ENCODE measurements around the gene SFT2D2.

The SFT2D2 gene

DNA sequence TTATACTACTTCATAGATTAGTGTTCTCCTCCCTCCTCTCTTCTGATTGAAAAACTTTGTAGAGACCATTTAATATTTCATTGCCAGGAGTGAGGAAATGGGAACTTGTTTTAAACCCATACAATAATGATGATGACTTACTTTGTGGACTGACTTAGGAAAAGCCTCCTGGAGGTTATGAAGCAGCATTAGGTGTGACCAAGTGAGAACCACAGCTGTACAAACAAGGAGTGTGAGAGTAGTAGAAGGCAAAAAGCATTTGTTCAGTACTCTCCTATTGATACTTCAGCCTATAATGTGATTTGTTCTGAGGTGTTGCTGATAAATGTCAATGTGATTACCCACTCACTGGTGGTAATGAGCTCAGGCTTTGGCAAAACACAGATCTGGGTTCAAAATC is 38.6 kb upstream of the SFT2D2 start:
- Histone ChIP-seq H3K36me3 (ENCODE audit: insufficient read depth, low read length) (peaks cover 59% of the 10 kb centered on the region), H3K4me2 (ENCODE audit: low read depth, low read length, poor library complexity, severe bottlenecking) (no peak overlapping the region), H3K9ac (ENCODE audit: low read depth, low read length, poor library complexity, severe bottlenecking) (no peak overlapping the region), H3K9me2 (replicated peaks; ENCODE audit: low read depth, low read length) (no peaks in the 10 kb centered on the region), H3K27me3 (ENCODE audit: insufficient read depth, low read length, poor library complexity, severe bottlenecking) (no peaks in the 10 kb centered on the region), H3F3A (ENCODE audit: low read depth) (no peaks in the 10 kb centered on the region), H3K4me1 (ENCODE audit: insufficient read depth, low read length, poor library complexity, severe bottlenecking) (peaks cover 17% of the 10 kb centered on the region), H4K20me1 (ENCODE audit: insufficient read depth, low read length, poor library complexity, severe bottlenecking) (peaks cover 22% of the 10 kb centered on the region), H3K9me3 (ENCODE audit: insufficient read depth, low read depth, low read length) (no peaks in the 10 kb centered on the region), H3K4me3 (ENCODE audit: low read length, poor library complexity, severe bottlenecking) (no peak overlapping the region), H2AFZ (ENCODE audit: low read length) (no peak overlapping the region), H3K79me2 (ENCODE audit: insufficient read depth, low read length) (peaks cover 41% of the 10 kb centered on the region)
- no peak for TF ChIP-seq EZH2phosphoT487 (IDR thresholded peaks at IDR 0.05; ENCODE audit: borderline replicate concordance)
- TF ChIP-seq, protein P1, sequence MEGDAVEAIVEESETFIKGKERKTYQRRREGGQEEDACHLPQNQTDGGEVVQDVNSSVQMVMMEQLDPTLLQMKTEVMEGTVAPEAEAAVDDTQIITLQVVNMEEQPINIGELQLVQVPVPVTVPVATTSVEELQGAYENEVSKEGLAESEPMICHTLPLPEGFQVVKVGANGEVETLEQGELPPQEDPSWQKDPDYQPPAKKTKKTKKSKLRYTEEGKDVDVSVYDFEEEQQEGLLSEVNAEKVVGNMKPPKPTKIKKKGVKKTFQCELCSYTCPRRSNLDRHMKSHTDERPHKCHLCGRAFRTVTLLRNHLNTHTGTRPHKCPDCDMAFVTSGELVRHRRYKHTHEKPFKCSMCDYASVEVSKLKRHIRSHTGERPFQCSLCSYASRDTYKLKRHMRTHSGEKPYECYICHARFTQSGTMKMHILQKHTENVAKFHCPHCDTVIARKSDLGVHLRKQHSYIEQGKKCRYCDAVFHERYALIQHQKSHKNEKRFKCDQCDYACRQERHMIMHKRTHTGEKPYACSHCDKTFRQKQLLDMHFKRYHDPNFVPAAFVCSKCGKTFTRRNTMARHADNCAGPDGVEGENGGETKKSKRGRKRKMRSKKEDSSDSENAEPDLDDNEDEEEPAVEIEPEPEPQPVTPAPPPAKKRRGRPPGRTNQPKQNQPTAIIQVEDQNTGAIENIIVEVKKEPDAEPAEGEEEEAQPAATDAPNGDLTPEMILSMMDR (conservative IDR thresholded peaks at IDR 0.05; ENCODE audit: low read length), result no peak

DNA sequence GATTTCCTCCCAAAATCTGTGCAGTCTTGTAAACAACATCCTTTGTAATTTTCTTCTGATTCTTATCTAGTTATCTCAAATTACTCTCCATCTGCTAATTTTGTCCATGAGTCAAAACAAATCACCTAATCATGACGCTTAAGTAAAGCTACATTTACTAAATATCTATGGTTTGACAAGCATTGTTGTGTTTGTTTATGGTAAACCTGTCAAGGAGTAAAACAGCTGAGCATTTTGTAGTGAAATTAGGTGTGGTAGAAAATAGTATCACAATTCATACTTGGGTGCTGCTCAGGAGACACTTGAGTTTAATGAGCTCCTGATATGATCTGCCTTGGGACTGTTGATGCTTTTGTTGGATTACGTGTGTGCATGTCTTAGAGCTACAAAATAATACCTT is 35.4 kb upstream of the SFT2D2 start:
- Histone ChIP-seq H2AFZ (ENCODE audit: low read length) (no peak overlapping the region), H3K4me3 (ENCODE audit: low read length, poor library complexity, severe bottlenecking) (no peak overlapping the region), H3F3A (ENCODE audit: low read depth) (no peaks in the 10 kb centered on the region), H3K4me1 (ENCODE audit: insufficient read depth, low read length, poor library complexity, severe bottlenecking) (no peaks in the 10 kb centered on the region), H3K9ac (ENCODE audit: low read depth, low read length, poor library complexity, severe bottlenecking) (no peak overlapping the region), H3K9me2 (replicated peaks; ENCODE audit: low read depth, low read length) (no peaks in the 10 kb centered on the region), H3K79me2 (ENCODE audit: insufficient read depth, low read length) (peaks cover 11% of the 10 kb centered on the region), H3K4me2 (ENCODE audit: low read depth, low read length, poor library complexity, severe bottlenecking) (no peak overlapping the region), H4K20me1 (ENCODE audit: insufficient read depth, low read length, poor library complexity, severe bottlenecking) (no peaks in the 10 kb centered on the region), H3K9me3 (ENCODE audit: insufficient read depth, low read depth, low read length) (no peaks in the 10 kb centered on the region), H3K27me3 (ENCODE audit: insufficient read depth, low read length, poor library complexity, severe bottlenecking) (no peaks in the 10 kb centered on the region), H3K36me3 (ENCODE audit: insufficient read depth, low read length) (peaks cover 70% of the 10 kb centered on the region; the same call in 1 of the 2 replicates)
- TF ChIP-seq EZH2phosphoT487 (IDR thresholded peaks at IDR 0.05; ENCODE audit: borderline replicate concordance), result no peak

DNA sequence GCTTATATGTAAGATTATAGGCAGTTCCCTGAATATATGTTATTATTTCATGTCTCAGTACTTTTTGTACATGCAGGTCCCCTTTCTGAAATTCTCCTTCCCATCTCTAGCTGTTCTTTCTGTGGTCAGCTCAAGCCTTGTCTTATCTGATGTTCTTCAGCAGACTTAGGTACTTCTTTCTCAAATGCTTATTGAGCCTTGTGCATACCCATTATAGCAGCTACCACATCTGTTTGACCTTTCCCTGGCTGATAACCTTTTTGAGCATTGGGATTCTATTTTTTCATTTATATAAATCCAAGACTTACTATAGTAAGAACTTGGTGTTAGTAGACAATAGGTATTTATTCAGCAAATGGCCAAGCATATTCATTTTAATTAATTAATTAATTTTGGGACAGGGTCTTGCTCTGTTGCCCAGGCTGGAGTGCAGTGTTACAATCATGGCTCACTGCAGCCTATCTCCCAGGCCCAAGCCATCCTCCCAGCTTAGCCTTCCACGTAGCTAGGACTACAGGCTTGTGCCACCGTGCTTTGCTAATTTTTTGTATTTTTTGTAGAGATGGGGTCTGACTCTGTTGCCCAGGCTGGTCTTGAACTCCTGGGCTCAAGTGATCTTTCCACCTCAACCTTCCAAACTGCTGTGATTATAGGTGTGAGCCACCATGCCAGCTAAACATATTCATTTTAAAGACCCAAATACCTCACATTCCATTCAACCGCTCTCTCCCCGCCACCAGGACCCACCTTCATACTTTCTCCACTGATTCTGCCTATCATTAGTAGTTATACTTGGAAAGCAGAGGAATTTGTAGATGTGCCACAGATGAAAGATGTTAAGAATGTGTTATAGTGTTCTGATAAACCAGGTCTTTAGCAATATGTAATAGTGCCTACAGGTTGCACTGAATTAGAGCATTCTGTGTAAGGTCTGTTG is 30.3 kb upstream of the SFT2D2 start:
- Histone ChIP-seq H3K9me3 (ENCODE audit: insufficient read depth, low read depth, low read length) (no peaks in the 10 kb centered on the region), H3K4me3 (ENCODE audit: low read length, poor library complexity, severe bottlenecking) (no peak overlapping the region), H3K9ac (ENCODE audit: low read depth, low read length, poor library complexity, severe bottlenecking) (no peak overlapping the region), H4K20me1 (ENCODE audit: insufficient read depth, low read length, poor library complexity, severe bottlenecking) (no peaks in the 10 kb centered on the region), H3K27me3 (ENCODE audit: insufficient read depth, low read length, poor library complexity, severe bottlenecking) (no peaks in the 10 kb centered on the region), H3K36me3 (ENCODE audit: insufficient read depth, low read length) (peaks cover 63% of the 10 kb centered on the region; the same call in 1 of the 2 replicates), H2AFZ (ENCODE audit: low read length) (no peak overlapping the region), H3K79me2 (ENCODE audit: insufficient read depth, low read length) (no peaks in the 10 kb centered on the region), H3K4me2 (ENCODE audit: low read depth, low read length, poor library complexity, severe bottlenecking) (no peak overlapping the region), H3K4me1 (ENCODE audit: insufficient read depth, low read length, poor library complexity, severe bottlenecking) (no peaks in the 10 kb centered on the region), H3F3A (ENCODE audit: low read depth) (0 out of 2 replicates have a peak, but pooled peaks cover 2% of the 10 kb centered on the region), H3K9me2 (replicated peaks; ENCODE audit: low read depth, low read length) (no peaks in the 10 kb centered on the region)
- TF ChIP-seq EZH2phosphoT487 (IDR thresholded peaks at IDR 0.05; ENCODE audit: borderline replicate concordance), result no peak
- TF ChIP-seq, protein P1 (conservative IDR thresholded peaks at IDR 0.05; ENCODE audit: low read length), result no peak

Data from Loucy (cell line).